22Rv1 (cell line): ENCODE data around the gene CD48.

ENCODE experiments used
- CTCF ChIP-seq: fragments of 450-650 bp; IDR thresholded peaks from 2 replicates; pipeline ENCODE4 v1.5.1; 2017; ENCODE audit warnings: mild to moderate bottlenecking
- ZFX ChIP-seq: fragments of 450-650 bp; IDR thresholded peaks from 2 replicates; pipeline ENCODE4 v1.6.1; 2017; ENCODE audit warnings: antibody characterized with exemption, borderline replicate concordance

GRCh38 chr1:160761046-160761445 is 49.4 kb upstream of the CD48 start:
- TF ChIP-seq CTCF (no peak), ZFX (no peak)
